Fibroblast of upper back skin (primary cell): ENCODE data around the gene RMND5A.
"Not testable (repeated sequence)": the region's sequence is repeated elsewhere in the genome, so short reads cannot be mapped to it uniquely, and the experiment has no call there.

Experiments
- DNase-seq: peaks from one replicate; pipeline ENCODE4 v3.0.0-alpha.2; 2013

RMND5A gene, protein sequence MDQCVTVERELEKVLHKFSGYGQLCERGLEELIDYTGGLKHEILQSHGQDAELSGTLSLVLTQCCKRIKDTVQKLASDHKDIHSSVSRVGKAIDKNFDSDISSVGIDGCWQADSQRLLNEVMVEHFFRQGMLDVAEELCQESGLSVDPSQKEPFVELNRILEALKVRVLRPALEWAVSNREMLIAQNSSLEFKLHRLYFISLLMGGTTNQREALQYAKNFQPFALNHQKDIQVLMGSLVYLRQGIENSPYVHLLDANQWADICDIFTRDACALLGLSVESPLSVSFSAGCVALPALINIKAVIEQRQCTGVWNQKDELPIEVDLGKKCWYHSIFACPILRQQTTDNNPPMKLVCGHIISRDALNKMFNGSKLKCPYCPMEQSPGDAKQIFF

DNA sequence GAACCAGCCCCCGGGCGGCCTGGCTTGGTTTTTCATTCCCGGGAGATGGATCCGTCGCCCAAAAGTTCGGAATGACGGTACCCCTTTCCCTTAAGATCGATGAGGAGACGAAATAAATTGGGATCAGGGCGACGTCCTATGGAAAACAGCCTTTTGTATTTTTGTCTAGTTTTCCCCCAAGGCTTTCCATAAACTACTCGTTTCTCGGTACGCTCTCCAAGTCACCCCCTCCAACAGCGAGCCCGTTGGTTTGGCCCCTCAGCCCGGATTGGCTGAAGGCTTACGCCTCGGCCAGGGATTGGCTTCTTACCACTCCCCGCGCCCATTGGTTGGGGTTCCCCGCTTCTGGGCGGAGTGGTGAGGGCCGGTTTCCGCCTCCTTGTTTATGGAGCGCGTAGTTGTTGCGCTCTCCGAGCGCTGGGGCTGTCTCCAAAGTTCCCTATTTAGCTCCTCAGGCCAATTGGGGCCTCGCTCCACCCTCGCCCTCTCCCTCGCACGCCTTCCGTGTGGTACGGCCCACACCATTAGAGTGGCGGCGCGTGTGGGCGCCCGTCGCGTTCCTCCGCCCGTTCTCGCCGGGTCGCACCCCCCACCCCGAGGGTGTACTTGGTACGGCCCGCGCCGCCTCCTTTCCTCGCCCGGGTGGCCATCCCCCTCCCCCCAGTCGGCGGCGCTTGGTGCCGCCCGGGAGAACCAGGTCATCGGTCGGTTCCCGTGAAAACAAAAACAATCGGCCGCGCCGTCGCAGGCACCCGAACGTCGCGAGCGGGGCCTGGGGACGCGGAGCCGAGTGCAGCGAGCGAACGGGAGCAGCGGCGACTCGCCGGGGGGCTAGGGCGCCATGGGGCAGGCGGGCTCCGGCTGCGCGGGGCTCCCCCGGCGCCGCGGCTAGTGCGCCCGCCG lies at the start of gene RMND5A:
Gene RMND5A, plus strand, starts transcription at position 655 of the 903 bp plus-strand sequence. CDS start 377 bp downstream, outside the sequence.
- peak; percentile 88 for DNase-seq

DNA sequence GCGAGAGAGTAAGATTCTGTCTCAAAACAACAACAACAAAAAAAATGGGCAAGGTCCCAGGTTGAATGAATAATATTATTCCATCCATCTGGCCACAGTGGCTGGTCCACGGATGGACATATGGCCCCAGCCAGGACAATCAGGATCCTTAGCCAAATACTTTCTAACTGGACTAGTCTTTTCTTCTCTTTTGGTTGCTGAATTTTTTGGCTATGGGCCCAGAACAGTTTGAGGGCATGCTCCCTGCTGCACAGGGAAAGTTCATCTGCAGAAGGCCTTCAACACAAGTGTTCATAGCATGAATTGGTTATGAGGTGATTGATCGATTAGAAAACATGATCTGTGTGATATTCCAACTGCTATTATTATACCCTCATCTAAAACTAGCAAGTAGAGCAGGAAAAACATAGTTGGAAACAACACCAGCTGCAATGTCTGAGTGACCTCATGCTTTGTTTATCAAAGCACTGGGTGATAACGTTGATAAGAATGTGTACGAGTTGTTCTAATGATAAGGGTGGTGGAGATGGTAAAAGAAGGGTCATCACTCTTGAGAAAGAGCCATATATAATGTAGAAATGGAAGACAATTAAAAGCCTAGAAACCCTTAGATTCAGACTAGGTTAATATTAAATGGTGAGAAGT lies 48.6 kb upstream of the RMND5A start:
- no peak for DNase-seq

DNA sequence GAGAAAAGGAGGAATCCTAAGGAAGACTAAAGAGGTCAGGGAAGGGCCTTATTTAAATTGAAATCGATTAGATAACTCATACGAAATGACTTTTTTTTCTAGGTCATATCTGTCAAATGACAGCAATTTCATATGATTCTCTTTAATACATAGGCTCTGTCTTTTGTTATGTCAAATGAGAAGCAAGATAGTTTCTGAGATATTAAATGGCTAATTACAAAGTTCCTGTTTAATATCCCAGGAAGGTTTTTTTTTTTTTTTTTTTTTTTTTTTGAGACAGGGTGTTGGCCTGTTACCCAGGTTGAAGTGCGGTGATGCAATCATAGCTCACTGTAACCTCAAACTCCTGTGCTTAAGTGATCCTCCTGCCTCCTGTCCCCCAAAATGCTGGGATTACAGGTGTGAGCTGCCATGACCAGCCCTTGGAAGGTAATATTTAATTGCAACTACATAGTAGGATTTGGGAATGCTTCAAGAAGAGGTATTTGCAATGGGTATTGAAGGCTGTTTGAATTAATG lies 48.0 kb upstream of the RMND5A start:
- no peak for DNase-seq

DNA sequence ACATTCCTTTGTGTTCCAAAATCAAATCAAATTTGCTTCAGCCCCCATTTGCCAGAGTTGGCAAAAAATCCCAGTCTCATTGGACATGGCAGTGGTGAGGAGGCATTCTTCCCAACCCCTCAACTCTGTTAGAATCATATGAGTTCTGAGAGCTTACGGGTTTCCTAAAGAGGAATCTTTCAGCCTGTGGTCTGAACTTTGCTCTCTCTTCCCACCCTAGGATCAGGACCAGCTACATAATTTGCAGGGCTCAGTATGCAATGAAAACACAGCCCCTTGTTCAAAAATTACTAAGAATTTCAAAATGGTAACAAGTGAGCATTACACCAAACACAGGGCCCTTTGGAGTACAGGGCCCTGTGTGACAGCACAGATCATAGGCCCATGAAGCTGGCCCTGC lies 47.1 kb upstream of the RMND5A start:
- DNase-seq: no peak

DNA sequence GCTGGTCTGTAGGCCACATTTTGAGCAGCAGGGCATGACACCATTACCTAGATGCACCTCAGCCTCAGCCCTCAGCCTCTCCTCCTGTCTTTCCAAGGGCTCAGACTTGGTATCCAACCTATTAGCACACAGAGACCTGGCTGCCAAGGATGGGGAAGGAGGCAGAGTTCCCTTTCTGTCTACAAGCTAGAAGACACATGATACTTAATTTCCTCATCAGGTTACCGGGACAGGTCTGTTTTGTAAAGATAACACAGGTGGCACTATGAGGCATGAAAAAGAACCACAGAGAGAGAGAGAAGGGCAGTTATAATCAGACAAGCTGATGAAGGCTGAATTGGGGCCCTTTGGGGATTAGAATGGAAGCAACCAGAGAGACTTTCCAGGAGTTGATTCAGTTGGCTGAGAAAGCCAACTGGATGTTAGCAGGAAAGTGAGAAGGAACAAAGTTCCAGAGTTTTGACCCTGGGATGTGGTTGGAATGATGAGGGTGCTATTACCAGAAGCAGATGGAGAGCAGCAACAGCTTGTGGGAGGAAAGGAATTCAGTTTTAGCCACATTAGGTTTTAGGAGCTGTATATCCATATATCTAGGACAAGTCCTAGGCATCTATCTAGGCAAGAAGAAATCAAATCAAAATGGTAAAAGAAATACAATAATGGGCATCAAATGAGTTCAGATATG lies 46.0 kb upstream of the RMND5A start:
- DNase-seq: peak; percentile 9

DNA sequence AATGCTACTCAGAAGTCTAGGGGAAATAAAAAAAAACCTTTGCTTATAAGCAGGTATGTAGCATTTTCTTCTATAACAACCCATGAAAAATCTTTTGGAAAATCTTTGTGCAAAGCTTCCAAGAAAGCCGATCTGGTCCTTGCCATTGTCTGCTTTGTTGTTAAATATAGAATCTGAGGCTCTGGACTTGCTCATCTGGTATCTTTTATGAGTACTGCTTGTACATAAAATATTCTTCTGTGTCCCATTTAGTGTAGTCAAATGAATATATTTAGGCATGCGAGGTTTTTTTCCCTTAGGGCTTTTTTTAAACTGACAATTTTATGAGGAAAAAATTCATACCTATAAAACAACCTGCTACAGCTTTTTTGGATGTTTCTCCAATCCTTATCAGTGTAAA lies 45.0 kb upstream of the RMND5A start:
- no peak for DNase-seq

DNA sequence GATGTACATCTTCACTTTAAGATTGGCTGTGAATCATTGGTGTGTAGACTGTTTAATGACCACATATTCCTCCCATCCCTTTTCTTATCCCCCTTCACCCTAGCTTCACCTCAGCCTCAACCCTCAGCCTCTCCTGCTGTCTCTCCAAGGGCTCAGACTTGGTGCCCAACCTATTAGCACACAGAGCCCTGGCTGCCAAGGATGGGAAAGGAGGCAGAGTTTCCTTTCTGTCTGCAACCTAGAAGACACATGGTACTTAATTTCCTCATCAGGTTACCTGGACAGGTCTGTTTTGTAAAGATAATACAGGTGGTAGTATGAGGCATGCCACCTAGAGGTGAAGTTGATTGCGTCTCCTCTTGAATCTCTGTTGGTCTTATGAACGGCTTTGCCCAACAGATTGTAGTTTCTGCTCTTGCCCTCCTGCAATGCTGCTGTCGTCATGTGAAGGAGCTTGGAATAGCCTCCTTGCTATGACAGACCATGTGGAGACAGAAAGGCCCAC lies 44.5 kb upstream of the RMND5A start:
- DNase-seq: no peak

DNA sequence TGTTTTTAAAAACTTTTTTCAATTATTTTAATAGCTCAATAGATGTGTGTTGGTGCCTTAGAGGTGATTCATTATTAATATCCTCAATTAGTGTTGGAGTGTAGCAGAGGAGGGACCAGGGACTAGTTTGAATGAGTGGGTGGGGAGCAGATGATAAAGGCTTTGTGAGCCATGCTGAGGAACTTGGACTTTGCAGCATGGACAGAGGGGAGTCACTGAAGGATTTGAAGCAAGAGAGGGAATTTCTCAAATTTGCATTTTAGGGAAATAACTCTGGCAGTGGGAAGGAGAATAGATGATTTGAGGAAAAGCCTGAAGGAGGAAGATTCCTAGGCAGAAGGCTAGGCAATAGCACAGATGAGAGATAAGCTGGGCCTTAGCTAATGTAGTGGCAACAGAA lies 42.3 kb upstream of the RMND5A start:
- DNase-seq: no peak

DNA sequence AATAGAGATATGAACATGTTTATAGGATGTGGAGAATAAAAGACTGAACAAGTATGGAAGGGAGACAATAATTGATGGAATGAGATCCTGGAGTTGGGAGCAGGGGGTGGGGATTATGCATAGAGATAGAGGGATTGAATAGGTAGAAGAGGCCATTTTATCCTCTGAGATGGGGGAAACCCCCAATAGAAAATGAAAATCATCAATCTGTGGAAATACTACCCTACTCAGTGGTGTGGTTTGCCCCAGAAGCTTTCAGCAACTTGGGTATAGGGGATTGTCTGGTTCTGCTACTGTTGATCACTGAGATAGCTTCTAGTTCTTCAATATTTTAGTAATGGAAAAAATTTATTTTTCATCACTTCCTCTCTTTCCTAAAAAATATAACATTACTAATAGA lies 41.1 kb upstream of the RMND5A start:
- no peak for DNase-seq

DNA sequence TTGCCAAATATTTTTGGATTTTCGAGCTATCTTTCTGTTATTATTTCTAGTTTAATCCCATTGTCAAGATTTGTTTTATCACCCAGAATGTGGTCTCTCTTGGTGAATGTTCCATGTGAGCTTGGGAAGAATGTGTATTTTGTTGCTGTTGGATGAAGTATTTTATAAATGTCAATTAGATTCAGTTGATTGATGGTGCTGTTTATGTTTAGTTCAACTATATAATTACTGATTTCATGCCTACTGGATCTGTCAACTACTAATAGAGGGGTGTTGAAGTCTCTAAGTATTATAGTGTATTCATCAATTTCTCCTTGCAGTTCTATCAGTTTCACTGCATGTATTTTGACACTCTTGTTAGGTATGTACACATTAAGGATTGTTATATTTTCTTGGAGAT lies 34.7 kb upstream of the RMND5A start:
- DNase-seq: no peak

DNA sequence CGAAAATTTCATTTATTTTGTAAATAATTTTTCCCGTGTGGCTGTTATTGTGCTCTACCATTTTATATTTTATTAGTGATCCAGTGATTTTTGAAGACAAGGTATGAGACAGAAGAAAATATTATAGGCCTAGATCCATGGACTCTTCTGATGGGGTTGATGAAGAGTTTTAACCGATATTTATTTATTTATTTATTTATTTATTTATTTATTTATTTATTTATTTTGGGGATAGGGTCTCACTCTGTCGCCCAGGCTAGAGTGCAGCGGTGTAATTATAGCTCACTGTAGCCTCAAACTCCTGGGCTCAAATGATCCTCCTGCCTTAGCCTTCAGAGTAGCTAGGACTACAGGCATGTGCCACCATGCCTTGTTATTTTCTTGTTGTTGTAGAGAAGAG lies 33.6 kb upstream of the RMND5A start:
- DNase-seq: no peak

DNA sequence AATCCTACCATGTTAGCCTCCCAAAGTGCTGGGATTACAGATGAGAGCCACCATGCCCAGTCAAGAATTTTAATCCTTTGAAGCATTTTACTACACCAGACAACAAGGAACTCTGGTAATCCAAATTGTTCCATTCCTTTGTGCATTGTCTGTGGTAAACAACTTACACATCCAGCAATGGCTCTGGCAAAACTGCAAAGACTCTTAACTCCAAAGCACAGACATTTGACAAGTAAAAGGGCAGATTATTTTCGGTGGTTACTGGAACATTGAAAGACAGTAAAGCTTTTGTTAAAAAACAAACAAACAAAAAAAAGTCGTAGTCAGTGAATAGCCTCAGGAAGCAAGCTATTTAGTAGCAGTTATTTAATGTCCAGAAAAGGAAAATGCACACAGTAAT lies 33.2 kb upstream of the RMND5A start:
- no peak for DNase-seq

DNA sequence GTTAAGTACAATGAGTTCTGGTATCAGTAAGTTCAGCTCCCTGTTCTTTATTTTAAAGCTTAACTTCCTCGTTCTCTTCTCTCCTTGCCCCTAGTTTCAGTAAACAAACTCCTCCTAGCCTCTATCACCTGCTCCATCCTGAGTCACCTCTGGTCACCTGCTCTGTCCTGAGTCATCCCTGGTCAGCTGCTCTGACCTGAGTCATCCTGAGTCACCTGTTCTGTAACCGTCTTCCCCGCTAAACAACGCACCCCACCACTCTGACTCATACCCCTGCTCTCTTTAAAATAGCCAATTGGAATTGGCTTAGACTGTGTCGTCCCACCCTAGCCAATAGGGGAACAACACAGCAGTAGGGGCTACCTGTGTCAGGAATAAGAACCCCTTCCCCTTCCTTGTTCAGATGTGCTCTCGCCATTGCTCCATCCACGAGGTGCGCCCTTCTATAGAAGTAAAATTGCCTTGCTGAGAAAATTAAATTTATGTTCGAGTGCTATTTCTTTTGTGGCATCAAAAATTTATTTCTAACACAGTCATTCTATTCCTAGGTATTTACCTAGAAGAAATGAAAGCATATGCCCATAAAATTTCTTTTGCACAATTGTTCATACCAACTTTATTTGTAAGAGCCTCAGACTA lies 24.9 kb upstream of the RMND5A start:
- no peak for DNase-seq

DNA sequence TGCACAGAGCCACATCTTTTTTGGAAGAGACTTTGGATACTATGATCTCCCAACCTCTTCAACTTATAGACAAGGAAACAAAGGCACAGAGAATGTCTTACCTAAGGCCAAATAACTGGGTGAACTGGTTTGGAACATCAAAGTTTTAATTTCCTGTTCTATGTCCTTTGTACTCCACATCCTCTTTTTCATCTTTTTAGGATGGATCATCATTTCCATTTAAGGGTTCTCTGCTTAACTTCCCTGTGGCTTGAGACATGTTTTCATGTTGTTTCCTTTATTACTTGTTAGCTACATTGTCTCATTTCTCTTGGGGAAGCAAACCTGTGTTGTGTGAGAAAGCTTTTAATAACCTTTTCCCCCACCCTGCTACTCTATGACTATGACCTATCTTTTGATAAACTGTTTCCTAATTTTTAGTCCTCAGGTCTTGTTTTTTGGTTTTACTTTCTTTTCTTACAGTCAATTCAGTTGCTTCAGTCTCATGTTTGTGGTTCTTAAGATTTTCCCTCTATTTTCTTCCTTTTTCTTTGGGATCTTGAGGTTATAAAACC lies 22.5 kb upstream of the RMND5A start:
- no peak for DNase-seq

DNA sequence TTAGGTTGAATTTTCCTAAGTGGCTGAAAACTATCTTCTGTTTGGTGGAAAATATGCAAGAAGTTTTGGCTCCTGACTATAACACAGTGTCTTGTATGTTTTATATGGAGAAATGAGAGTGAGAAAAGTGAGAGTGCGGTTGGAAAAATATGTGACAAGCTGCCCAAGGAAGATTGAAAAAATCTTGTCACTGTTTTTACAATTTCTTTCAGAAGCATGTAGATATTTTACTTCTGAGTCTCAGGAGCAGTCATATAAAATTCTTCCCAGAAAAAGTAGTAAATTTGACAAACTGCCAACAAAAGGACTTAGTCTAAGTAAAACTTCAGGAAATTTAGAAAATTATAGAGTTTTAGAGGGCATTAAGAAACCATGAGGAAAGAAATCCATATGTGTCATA lies 19.4 kb upstream of the RMND5A start:
- peak; percentile 55 for DNase-seq

DNA sequence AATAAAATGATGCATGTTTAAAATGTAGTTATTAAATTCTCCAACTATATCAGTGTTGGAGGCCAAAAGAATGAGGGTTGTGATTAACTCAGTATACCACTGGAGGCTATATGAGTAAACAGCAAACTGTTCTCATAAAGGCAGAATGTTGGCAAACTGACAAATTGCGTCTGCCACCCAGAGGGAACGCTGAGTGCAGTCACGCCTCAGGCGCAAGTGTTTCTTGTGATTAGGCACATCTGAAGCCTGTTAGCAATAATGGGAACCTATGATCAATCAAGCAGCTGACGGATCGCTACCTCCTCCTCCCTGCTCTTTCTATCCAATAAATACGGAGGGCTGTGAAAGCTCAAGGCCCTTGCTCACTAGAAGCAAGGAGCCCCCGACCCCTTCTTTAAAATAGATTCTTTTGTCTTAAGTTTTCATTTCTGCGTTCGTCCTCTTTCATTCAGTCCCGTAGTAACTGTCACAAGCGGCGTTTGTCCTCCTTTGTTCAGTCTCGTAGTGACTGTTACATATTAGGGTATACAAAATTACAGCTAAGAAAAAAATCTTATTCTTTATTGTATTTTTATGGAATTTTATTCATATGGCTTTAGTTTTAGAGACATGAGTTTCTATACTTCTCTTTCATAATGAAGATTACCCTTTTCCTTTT lies 16.3 kb upstream of the RMND5A start:
- peak; percentile 54 for DNase-seq

DNA sequence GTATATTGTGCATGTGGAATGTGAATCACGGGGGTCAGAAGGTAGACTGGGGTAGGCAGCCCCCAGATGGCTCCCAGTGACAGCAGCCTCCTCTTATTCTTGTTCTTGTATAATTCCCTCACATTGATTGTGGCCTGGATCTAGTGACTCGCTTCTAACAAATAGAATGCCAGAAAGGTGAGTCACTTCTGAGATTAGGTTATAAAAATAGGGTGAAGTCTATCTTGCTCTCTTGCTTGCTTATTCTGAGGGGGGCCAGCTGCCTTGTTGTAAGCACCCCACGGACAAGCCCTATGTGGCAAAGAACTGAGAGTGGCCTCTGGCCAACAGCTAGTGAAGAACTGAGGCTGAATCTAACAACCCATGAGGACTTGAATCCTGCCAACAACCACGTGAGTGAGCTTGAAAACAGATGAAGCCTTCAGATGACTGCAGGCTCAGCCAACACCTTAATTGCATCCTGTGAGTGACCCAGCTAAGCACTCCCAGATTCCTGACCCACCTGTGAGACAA lies 15.6 kb upstream of the RMND5A start:
- DNase-seq: peak; percentile 85

DNA sequence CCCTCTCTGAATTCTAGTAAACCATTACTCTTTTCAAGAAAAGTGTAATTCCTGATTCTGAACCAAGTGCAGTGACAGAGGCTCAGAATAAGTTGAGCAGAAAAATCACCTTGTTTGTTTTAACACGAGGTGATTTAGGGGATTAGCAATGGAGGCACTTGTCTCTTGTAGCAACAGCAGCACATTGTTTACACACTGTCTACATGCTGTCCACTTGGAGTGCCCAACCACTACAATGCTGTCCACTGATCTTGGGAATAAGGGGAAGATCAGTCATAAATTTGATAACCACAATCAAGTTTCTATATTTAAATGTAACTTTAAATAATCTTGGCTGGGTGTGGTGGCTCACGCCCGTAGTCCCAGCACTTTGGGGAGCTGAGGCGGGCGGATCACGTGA lies 13.9 kb upstream of the RMND5A start:
- DNase-seq: no peak

DNA sequence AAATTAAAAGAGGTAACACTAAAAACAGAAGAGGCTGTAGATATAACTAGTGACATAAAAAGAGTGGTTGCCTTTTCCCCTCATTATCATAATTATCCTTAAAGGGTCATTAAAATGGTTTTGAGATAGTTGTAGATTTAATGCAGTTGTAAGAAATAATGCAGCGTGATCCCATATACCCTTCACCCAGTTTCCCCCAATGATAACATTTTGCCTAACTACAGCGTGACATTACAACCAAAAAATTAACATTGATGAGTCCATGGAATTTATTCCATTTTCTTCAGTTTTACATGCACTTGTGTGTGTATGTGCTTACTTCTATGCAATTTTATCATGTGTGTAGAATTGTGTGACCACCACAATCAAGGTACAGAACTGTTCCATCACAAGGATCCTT lies 13.2 kb upstream of the RMND5A start:
- no peak for DNase-seq

DNA sequence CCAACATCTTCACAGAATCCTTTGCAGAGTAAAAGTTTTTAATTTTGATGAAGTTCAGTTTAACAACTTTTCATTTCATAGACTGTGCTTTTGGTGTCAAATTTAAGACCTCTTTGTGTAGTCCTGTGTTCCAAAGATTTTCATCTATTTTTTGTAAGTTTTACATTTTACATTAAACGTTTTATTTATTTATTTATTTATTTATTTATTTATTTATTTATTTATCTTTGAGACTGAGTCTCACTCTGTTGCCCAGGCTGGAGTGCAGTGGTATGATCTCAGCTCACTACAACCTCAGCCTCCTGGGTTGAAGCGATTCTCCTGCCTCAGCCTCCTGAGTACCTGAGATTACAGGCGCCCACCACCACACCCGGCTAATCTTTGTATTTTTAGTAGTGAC lies 12.0 kb upstream of the RMND5A start:
- DNase-seq: not testable (repeated sequence)
